ENCODE measurements around the gene KRT38.
"Not testable (repeated sequence)": the region's sequence is repeated elsewhere in the genome, so short reads cannot be mapped to it uniquely, and the experiment has no call there.

Gene KRT38

GRCh38 chr17:41420134-41420533, 20.6 kb downstream of the KRT38 start:
- DNase-seq = no peak

DNA sequence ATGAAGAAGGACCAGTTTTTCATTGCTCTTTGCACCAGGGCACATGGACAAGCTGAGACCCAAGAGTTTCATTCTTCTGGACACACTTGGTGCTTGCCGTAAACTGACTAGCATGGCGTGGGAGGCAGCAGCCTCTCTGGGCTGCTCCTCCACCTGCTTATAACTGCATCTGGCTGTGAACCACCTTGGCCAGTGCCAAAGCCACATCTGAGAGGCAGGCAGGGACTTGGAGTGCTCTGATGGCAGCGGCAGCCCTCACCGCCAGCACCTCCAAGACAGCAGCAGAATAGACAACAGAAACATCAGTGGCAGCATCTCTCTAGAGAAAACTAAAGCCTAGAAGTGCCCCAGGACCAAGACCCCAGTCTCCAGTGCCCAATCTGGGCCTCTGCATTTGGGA, 21.1 kb downstream of the KRT38 start:
- no peak for DNase-seq

GRCh38 chr17:41418116-41418860, 22.5 kb downstream of the KRT38 start:
- DNase-seq = no peak

GRCh38 chr17:41417576-41418015, 23.2 kb downstream of the KRT38 start:
- no peak for DNase-seq

DNA sequence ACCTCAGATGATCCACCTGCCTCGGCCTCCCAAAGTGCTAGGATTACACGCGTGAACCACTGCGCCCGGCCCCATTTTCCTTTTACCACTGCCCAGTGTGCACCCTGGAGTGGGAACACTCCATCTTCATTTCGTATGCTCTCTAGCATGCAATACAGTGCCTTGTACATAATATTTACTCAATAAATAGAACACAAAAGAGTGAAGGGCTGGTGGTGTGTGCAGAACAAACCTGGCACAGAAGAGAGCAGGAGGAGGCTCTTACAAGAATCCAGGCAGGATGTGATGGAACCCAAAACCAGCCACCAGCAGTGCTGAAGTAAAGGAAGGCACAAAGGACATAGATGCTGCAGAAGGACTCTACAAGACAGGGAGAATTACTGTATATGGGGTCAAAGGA, 23.7 kb downstream of the KRT38 start:
- DNase-seq = no peak

- DNase-seq = no peak
Measured at GRCh38 chr17:41416479-41416878, 24.3 kb downstream of the KRT38 start.

DNA sequence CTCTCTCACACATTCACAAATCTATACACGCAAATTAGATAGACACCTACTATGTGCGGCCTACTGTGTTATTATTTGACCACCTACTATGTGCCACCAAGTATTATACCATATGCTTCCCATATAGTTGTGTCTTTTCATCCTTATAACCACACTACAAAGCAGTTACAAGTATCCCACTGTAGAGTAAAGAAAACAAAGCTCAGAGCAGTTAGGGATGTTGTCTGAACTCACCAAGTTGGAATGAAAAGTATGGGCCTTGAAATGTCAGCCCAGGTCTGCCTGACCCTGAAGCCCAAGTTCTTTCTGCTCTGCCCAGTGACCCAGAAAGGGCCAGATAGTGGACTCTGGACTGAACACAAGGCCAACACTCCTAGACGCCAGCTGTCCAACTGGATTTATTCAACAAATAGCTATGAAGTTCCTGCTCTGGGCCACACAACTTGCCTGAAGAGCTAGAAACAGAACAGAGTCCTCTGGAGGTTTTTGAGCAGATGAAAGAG, 24.9 kb downstream of the KRT38 start:
- no peak for DNase-seq

DNA sequence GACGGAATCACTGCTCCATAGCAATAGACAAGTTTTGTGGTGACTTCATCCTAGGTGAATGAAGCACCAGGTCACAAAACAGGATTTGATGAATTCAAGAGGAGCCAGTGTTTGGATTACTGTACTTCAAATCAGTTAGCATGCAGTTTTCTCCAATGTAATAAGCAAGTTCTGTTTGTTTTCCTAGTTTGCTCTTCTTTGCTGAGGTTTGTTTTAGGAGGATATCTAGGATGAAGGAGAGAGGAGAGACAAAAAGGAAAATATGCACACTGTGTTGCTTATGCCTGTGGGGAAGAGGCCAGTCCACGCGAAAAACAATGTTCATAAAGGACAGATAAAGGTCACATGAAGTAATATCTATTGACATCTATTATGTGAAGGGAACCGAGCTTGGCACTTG, 25.4 kb downstream of the KRT38 start:
- no peak for DNase-seq

- DNase-seq = no peak
Measured at GRCh38 chr17:41413982-41414381, 26.8 kb downstream of the KRT38 start.

- DNase-seq = no peak
Measured at GRCh38 chr17:41413353-41413957, 27.3 kb downstream of the KRT38 start.

DNA sequence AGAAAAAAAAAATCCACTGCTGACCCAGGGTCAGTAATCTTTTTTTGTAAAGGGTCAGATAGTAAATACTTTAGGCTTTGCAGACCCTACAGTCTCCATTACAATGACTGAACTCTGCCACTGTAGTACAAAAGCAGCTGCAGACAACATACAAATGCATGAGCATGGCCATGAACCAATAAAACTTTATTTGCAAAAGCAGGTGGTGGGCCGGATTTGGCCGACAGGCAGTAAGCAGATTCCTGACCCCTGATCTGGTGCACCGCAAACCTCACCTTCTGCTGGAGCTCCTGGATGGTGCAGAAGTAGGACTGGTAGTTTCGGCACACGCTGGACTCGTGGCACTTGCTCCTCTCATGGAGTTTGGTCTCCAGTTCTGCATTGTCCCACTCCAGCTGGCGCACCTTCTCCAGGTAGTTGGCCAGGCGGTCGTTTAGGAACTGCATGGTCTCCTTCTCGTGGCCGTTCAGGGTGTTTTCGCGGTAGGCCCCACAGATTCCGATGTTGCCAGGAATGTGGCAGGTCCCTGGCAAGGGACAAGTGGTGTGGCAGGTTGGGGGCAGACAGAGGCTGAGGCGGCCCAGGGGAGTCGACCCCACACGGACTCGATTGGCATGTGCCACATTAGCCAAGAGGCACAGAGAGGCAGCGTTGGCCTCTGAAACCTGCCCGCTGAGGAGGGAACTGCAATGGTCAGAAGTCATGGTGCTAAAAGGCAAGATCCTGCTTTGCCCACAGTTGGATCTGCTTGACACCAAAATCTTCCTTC, 29.5 kb downstream of the KRT38 start:
- DNase-seq = no peak

DNA sequence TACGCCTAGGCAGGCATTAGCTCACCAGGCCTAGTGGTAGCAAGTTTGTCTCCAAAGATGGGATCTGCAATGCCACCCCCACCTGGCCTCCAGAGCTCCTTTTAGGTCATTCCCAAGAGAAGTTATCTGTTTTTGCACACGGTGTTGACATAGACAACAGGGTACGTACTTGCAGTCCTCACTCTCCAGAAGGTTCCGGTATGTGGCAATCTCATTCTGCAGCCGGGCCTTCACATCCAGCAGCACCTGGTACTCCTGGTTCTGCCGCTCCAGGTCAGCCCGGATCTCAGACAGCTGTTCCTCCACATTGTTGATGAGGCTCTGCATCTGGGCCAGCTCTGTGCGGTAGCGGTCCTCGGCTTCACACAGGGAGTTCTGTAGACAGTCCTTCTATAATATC, 33.6 kb downstream of the KRT38 start:
- DNase-seq = no peak

GRCh38 chr17:41406205-41406604, 34.6 kb downstream of the KRT38 start:
- DNase-seq = no peak

- peak; percentile 93 for DNase-seq
Measured at GRCh38 chr17:41404024-41404671, 36.6 kb downstream of the KRT38 start.

- DNase-seq = no peak
Measured at GRCh38 chr17:41403404-41404023, 37.3 kb downstream of the KRT38 start.

GRCh38 chr17:41402161-41402560, 38.6 kb downstream of the KRT38 start:
- no peak for DNase-seq

- DNase-seq = no peak
Measured at GRCh38 chr17:41396996-41397660, 43.7 kb downstream of the KRT38 start, which contains the start of gene KRT31. TSS of gene KRT31 (minus strand) at chr17:41397608. CDS start at chr17:41397539, 69 bp downstream.

DNA sequence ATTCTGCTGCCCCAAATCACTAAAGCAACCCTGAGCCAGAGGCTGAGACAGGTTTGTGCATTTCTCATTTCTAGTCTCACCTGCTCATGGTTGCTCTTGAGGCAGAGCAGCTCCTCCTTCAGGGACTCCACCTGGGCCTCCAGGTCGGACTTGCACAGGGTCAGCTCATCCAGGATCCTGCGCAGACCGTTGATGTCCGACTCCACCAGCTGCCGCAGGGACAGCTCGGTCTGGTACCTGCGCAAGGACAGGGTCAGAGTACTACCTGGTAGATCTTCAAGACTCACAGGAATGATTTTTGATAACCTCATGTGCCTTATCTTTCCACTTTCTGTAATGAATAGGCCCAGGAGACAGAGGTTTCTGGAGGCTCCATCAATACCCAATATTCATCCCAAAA, 44.4 kb downstream of the KRT38 start:
- no peak for DNase-seq

DNA sequence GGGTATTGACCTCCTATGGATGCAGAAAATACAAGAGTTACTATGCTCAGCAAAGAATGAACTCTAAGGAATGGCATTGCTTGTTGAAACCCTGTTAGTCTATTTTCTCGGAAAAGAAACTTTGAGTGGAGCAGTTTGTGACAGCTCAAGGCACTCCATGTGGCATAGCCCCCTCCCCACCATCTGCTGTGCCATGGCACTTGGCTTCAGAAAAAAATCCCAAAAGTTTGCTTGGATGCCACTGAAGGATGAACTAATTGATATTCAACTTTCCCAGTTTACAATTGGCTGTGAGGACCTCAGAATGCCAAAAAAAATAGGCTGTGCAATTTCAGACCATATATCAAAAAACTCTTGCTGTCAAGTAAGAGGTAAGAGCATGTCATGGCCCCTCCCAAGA, 45.2 kb downstream of the KRT38 start:
- DNase-seq = no peak

DNA sequence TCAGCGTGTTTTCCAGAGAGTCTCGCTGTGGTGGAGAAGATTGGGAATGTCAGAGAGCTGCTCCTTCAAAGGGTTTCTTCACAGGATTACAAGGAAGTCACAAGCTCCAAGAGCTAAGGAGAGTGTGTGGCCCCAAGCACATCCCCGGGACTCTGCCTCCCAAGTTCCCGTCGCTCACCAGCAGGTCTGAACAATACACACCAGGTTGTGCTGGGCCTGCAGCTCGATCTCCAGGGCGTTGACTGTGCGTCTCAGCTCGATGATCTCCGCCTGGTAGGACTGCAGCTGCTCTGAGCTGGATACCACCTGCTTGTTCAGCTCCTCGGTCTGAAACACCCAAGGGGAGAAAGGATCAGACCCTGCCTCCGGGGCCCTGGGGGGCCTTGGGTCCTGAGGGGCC, 45.7 kb downstream of the KRT38 start:
- not testable (repeated sequence) for DNase-seq

DNA sequence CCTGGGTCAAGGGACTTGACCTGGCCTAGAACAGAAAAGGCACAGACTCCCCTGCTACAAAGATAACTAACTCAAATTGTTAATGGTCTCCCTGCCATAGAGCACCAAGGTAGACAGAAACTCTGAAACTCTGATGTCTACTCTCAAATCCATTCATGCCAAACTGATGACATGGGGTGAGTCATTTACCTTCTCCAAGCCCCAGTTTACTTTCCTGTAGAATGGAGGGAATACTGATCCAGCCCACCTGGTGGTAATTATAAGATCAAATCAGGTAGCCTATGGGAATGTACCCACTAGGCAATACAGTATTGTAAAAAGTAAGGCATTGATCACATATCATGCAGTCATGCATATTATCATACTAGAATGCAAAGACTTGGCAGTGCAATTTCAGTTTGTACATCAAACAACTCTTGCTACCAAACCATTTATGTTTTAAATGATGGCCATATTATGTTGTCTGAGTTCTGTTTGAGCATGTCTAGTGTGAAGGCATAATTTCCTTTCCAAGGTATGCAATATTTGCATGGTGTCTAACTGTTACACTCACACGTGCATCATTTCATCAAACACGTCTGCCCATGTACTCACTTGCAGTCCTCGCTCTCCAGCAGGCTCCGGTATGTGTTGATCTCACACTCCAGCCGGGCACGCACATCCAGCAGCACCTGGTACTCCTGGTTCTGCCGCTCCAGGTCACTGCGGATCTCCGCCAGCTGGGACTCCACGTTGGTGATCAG, 46.4 kb downstream of the KRT38 start:
- DNase-seq = no peak
